HG02759 (cell line): ENCODE results near the gene CCL24.
"Not testable (repeated sequence)": the region's sequence is repeated elsewhere in the genome, so short reads cannot be mapped to it uniquely, and the experiment has no call there.

Source experiments
- ATAC-seq: cut with Tn5 transposase; IDR thresholded peaks from one replicate; pipeline ENCODE4 v1.9.1; 2021; ENCODE audit warnings: mild to moderate bottlenecking, moderate library complexity; ENCODE audit not compliant: unreplicated experiment

The CCL24 gene

DNA sequence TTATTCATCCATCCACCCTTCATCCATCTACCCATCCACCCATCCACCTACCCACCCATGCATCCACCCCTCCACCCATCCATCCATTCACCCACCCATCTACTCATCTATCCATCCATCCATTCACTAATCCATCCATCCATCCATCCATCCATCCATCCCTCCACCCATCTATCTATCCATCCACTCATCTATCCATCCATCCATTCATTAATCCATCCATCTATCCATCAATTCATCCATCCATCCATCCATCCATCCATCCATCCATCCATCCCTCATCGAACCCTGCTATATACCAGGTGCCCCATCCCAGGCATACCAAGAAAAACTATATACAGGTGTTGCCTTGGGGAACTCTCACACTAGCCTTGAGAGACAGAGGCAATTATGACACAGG lies 7.1 kb upstream of the CCL24 start:
- no peak for ATAC-seq

DNA sequence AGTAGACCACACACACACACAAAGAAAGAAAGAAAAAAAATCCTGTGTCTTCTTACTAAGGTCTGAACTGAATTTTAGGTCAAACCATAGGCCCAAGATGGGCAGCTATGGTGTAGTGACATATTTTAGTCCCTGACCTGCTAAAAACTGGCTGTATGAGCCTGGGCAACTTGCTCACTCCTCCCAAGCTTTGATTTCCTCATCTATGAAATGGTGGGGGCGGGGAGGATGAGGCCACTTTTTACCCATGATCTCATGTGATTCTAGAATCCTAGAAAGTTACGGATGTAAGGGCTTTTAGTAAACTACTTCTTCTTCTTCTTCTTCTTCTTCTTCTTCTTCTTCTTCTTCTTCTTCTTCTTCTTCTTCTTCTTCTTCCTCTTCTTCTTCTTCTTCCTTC lies 6.1 kb upstream of the CCL24 start:
- ATAC-seq = no peak

DNA sequence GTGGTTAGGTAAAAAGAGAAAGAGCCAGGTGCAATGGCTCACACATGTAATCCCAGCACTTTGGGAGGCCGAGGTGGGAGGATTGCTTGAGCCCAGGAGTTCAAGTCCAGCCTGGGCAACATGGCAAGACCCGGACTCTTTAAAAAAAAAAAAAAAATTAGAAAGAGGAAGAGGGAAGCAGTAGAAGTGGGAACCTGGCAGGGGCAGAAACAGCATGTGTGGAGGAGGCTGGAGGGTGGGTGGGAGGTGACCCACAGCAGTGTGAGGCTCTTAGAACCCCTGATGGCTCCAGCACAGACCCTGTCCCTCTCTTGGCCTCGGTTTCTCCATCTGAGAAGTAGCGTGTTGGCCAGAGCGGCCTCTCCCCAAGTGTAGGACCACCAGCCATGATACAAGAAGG lies 4.9 kb upstream of the CCL24 start:
- no peak for ATAC-seq

DNA sequence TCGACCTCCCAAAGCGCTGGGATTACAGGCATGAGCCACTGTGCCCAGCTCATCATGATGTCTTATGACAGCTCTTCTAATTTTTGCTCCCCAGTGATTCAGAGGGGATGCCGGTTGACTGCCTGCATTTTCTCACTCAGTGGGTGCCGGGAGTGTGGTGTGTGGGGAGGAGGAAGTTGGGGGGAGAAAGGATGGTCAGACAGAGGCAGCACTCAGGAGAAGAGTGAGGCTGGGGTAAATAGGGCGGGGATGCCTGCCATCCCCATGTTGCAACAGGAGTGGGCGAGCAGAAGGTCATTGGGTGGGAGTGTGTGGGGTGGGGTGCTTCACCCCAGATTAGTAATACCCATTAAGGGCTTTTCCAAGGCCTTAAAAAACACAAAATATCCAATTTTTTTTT lies 3.5 kb upstream of the CCL24 start:
- ATAC-seq = no peak

DNA sequence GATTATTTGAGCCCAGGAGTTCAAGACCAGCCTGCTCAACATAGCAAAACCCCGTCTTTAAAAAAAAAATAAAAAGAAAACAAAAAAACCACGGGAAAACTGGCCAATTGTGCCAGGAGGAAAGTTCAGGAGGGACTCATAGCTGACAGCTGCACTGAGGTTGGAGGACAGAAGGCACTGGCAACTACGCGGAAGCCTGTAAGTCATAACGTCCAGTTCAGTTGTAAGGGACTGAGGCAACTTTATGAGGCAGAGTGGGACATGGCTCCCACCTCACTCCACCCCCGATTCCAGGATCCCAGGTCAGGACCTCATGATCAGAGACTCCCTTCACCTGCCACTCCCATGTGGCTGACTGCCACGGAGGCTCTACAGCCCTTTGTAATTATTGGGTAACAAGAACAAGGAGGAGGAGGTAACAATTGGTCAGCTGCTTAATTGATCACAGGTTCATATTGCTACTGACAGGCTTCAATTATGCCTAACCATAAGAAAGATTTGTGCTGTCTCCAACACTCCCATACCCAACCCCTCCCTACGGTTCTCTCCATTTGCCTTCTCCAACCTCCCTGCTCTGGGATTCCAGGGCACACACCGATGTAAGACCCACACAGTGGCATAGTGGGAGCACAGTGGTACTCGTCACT lies 1.9 kb upstream of the CCL24 start:
- no peak for ATAC-seq

DNA sequence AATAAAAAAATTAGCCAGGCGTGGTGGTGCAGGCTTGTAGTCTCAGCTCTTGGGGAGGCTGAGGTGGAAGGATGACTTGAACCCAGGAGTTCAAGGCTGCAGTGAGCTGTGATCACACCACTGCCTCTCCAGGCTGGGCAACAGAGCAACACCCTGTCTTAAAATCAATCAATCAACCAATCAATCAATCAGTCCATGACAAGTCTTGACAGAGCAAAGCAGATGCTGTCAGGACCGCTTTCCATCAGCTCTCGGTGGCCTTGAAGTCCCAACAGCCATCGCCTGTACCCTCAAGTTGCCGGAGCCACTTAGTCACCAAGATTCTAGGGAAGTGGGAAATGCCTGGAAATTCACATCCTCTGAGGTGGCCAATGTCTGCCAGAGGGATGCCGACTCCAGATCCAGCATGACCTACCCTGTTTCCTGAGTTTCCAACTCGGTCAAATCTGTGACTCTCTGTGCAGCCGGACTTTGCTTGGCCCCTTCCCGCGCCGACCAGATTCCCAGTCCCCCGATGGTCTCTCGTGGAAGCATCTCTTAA lies 871 bp upstream of the CCL24 start:
- ATAC-seq = no peak

DNA sequence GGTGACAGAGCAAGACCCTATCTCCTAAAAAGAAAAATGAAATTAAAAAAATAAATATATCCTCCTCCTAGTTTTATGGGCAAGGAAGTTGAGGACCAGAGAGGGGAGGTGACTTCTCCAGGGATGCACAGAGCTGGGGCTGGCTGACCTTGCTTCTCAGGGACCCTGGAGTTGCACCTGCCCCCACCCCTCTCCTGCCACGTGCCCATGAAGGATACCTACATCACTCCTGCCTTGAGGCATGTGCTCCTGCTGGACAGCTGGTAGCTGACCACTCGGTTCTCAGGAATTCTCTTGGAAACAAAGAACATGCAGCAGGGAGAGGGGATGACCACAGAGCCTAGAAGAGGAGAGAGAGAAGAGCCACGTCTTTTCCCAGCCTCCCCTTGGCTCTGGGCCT lies 522 bp downstream of the CCL24 start:
- no peak for ATAC-seq

DNA sequence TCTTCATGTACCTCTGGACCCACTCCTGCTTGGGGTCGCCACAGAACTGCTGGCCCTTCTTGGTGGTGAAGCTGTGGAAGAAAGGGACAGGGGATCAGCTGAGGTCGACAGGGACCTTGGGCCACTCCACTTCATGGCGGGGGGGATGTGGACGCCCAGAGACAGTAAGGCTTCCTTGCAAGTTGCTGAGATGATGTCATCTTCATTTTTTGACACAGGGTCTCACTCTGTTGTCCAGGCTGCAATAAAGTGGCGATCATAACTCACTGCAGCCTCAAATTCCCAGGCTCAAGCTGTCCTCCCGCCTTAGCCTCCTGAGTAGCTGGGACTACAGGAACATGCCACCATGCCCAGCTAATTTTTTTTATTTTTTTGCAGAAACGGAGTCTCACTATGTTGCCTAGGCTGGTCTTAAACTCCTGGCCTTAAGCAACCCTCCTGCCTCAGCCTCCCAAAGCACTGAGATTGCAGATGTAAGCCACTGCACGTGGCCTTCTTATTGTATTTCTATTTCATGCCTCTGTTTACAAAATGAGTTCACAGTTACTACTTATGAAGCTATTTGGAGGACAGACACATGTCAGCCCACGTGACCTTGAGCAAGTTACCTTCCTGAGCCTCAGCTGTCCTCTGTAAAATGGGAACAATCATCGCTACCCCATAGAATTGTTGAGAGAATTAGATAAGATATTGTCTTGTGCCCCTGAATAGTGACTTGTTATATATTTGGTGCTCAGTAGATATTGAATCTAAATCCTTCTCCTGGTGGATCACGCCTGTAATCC lies 1.5 kb downstream of the CCL24 start:
- ATAC-seq = no peak

DNA sequence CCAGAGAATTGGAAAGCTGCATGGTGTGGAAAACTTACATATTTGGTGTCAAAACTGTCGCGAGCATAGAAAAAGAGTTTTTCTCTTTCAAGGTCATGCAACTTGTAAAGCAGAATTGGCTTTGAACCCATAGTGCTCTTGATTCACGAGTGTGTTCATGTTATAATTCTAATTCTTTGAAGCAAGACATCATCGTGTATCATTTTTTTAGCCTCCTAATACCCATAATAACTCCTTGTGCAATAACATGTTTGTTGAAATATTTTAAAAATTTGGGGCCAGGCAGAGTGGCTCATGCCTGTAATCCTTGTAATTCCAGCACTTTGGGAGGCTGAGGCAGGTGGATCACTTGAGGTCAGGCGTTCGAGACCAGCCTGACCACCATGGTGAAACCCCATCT lies 4.2 kb downstream of the CCL24 start:
- no peak for ATAC-seq

DNA sequence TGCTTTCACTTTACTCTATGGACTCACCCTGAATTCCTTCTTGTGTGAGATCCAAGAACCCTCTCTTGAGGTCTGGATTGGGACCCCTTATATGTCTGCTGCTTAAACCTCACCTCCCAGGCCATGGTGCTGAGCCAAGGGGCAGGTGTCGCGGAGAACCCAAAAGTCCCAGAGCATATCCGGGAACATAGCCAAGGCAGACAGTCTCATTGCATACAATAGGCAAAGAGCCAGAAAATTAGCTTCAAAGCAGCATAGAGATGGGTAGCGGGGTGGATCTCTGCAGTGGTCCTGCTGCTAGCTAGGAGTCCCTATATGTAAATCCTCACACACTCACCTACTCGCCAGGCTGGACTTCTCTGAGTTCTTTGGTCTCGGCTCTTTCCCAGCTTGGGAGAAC lies 5.5 kb downstream of the CCL24 start:
- ATAC-seq = no peak

DNA sequence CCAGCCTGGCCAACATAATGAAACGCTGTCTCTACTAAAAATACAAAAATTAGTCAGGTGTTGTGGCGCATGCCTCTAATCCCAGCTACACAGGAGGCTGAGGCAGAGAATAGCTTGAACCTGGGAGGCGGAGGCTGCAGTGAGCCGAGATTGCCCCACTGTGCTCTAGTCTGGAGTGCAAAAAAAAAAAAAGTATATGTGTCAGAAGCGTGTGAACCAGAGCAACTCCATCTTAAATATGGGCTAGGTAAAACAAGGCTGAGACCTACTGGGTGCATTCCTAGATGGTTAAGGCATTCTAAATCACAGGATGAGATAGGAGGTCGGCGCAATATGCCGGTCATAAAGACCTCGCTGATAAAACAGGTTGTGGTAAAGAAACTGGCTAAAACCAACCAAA lies 6.2 kb downstream of the CCL24 start:
- ATAC-seq = no peak

DNA sequence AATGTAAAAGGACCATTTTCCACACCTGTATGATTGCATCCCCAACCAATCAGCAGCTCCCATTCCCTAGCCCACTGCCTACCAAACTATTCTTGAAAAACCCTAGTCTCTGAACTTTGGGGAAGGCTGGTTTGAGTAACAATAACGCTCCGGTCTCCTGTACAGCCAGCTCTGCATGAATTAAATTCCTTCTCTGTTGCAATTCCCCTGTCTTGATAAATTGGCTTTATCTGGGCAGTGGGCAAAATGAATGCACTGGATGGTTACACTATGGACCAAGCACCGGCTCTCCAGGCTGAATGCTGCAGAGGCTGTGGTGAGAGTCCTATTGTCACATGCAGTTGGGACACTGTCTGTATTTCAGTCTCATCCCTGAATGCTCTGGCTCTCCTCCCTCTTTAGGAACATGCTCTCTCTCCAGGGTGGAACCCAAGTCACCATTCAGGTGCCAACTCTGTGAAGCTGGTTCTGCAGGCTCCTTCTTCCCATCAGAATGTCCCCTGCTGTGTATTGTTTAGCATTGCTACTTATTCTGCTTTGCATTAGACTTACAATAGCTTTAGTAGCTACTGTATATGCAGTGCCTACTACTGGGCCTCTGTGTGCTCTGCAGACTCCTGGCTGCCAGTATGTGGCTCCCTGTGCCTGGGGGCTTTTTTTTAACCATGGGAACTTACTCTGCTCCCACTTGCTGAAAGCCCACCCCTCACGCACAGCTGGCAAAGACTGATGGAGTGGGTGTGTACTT lies 6.9 kb downstream of the CCL24 start:
- ATAC-seq = no peak

DNA sequence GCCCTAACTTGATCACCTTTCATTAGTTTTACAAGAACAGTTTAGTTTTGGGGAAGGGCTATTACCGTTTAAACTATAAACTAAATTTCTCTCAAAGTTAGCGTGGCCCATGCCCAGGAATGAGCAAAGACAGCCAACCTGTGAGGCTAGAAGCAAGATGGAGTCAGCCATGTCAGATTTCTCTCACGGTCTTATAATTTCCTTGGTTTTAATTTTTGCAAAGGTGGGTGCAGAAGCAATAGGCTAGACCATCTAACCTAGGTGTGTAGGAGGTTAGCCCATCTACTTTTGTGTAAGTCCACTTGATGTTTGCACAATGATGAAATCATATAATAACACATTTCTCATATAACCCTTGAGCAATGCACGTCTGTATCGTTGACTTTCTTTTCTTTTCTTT lies 8.9 kb downstream of the CCL24 start:
- no peak for ATAC-seq

DNA sequence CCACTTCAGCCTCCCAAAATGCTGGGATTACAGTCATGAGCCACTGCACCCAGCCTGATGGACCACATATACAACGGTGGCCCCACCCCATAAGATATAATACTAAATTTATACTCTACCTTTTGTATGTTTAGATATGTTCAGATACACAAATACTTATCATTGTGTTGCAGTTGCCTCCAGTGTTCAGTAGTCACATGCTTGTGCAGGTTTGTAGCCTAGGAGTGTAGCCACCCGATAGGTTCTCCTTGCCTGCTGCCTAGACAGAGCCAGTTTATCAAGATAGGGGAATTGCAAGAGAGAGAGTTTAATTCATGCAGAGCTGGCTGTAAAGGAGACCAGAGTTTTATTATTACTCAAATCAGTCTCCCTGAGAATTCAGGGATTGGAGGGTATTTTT lies 9.6 kb downstream of the CCL24 start:
- no peak for ATAC-seq

DNA sequence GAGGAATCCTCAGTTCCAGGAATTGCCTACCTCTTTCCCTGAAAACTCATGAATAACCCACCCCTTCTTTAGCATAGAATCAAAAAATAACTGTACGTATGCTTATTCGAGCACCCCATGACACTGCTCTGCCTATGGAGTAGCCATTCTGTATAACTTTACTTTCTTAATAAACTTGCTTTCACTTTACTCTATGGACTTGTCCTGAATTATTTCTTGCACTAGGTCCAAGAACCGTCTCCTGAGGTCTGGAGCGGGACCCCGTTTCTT lies 11.1 kb downstream of the CCL24 start:
- ATAC-seq = no peak

DNA sequence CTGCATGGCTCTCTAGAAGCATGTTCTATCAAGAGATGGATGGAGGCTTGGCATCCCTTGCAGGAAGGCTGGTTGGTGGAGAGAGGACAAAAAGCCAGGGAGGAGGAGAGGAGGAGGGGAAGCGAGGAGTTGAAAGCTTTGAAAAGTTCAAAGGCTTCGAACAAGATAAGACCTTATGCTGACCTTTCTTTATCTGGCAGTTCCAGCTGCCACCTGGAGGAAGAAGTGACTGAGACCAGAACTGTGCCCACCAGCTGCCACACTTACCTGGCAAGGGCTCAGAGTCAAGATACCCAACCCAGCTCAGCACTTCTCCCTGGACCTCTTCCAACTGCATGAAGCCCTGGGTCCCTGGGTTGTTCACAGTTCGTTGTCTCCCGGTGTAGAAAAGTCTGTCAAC lies 14.8 kb downstream of the CCL24 start:
- ATAC-seq = no peak

DNA sequence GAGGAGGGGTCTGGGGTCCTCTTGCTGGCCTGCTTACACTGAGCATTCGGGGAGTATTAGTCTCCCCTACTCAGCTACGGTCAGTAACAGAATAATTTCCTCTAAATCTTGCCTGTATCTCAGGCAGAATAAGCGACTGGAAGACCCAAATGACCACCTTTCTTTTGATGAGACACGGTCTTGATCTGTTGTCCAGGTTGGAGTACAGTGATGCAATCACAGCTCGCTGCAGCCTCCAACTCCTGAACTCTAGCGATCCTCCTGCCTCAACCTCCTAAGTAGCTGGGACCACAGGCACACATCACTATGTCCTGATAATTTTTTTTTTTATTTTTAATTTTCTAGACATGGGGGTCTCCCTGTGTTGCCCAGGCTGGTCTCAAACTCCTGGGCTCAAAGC lies 17.2 kb downstream of the CCL24 start:
- no peak for ATAC-seq

DNA sequence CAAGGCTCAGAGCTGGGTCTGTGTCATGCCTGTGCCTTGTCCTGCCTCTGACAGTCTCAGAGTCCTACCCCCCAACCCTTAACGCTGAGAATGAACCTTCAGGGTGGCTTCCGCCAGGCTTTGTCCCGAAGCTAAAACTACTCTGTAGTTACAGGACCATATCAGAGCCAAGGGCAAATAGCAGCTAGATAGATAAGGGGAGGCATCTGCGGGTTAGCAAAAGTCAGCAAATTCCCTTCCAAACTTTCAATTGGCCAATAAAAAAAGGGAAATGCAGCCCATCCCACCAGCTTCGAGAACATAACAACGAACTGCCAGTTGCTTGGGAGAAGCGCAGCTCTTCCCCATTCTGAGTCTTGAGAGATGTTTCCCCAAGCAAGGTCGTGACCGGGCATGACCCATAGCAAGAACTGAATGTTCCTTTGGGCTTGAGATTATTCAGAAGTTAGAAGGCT lies 17.7 kb downstream of the CCL24 start:
- no peak for ATAC-seq

DNA sequence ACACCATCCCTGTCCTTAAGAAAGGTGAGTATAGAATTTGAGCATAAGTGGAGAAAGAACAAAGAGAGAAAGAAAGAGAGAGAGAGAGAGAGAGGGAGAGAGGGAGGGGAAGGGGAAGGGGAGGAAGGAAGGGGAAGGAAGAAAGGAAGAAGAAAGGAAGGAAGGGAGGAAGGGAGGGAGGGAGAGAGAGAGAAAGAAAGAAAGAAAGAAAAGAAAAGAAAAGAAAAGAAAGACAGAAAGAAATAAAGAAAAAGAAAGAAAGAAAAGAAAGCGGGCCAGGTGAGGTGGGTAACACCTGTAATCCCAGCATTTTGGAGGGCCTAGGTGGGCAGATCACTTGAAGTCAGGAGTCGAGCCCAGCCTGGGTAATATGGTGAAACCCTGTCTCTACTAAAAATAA lies 19.9 kb downstream of the CCL24 start:
- ATAC-seq = no peak

DNA sequence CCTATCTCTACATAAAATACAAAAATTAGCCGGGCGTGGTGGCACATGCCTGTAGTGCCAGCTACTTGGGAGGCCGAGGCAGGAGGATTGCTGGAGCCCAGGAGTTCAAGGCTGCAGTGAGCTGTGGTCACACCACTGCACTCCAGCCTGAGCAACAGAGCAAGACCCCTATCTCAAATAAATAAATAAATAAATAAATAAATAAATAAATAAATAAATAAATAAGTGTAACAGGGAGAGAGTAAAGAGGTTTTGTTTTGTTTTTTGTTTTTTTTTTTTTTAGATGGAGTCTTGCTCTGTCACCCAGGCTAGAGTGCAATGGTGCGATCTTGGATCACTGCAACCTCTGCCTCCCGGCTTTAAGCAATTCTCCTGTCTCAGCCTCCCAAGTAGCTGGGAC lies 21.0 kb downstream of the CCL24 start:
- not testable (repeated sequence) for ATAC-seq

DNA sequence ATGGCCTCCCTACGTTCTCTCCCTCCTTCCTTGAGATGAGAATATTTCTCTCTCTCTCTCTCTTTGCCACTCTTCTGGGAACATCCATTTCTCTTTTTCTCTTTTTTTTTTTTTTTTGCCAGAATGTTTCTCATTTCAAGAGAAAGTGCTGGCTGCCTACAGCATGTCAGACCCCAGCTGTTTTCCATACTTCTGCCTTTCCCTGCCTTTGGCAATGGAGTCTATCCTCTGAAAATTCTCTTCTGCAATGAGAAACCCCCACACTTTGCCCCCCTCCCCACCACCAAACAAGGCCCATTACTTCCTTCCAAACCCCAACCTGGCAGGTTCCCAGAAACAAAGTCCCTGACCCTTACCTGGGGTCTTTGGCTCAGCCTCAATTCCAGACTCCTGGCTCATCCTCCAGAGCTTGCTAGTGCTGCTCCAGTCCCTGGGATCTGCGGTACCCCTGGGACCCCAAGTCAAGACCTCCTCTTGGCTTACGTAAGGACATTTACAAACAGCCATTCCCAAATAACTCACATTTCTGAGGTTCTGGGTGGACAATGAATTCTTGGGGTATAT lies 24.2 kb downstream of the CCL24 start:
- ATAC-seq = no peak
